Measurements from ENCODE around the gene GJB5. TPM values are rescaled to one million over a fixed set of nuclear protein-coding genes. Genes with fewer than 3 reads are reported as not detected.

Gene GJB5
- total RNA-seq, 3 donors from 2014 or later (not counting 1 experiment from before 2014, with no cell fraction given): not detected

DNA sequence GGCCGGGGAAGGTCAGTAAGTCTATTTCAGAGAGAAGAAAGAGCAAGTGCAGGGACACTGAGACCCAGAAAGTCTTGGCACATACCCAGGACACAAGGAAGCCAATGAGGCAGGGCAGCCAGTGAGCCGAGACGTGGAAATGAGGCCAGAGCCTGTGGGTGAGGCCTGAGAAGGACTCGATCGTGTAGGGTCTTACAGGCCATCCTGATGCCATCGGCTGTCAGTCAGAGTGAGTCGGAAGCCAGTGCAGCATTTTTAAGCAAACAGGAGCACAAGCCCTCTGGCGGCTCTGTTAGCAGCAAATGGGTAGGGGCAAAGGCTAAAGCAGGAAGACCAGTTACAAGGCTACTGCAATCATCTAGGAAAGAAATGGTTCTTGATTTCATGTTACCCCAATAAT, 20.1 kb downstream of the GJB5 start:
- DNase-seq (no peak), ATAC-seq (no peak)
- Mint-ChIP-seq H3K36me3 (no peaks in the 10 kb centered on the region), H3K9me3 (no peaks in the 10 kb centered on the region), H3K27ac (no peak overlapping the region), H3K4me3 (no peak overlapping the region), H3K27me3 (ENCODE audit: low read depth in 2 of 2) (peaks cover 25 to 27% of the 10 kb centered on the region in 2 donors), H3K4me1 (no peaks in the 10 kb centered on the region)
- no peak overlapping the region for H3K27ac ChIP-seq (ENCODE audit: low read length)
- no peak overlapping the region for H3K4me3 ChIP-seq (ENCODE audit: low read length)
- TF ChIP-seq, protein P1, sequence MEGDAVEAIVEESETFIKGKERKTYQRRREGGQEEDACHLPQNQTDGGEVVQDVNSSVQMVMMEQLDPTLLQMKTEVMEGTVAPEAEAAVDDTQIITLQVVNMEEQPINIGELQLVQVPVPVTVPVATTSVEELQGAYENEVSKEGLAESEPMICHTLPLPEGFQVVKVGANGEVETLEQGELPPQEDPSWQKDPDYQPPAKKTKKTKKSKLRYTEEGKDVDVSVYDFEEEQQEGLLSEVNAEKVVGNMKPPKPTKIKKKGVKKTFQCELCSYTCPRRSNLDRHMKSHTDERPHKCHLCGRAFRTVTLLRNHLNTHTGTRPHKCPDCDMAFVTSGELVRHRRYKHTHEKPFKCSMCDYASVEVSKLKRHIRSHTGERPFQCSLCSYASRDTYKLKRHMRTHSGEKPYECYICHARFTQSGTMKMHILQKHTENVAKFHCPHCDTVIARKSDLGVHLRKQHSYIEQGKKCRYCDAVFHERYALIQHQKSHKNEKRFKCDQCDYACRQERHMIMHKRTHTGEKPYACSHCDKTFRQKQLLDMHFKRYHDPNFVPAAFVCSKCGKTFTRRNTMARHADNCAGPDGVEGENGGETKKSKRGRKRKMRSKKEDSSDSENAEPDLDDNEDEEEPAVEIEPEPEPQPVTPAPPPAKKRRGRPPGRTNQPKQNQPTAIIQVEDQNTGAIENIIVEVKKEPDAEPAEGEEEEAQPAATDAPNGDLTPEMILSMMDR (IDR thresholded peaks at IDR 0.05): no peak
- no peaks in the 10 kb centered on the region for H3K36me3 ChIP-seq (ENCODE audit: control insufficient read depth, insufficient read depth, low read length)
- intact Hi-C loops (cut with micrococcal nuclease): no loop called here
- peaks cover 4% of the 10 kb centered on the region for H3K27me3 ChIP-seq (ENCODE audit: control insufficient read depth, insufficient read depth, low read length)
- WGBS (ENCODE audit: insufficient coverage): 90% methylated on average over 8 of the region's 8 CpGs
- no peaks in the 10 kb centered on the region for H3K9me3 ChIP-seq (ENCODE audit: control insufficient read depth, insufficient read depth, low read length)
- H3K4me1 ChIP-seq (ENCODE audit: control insufficient read depth, insufficient read depth, low read length): no peaks in the 10 kb centered on the region

DNA sequence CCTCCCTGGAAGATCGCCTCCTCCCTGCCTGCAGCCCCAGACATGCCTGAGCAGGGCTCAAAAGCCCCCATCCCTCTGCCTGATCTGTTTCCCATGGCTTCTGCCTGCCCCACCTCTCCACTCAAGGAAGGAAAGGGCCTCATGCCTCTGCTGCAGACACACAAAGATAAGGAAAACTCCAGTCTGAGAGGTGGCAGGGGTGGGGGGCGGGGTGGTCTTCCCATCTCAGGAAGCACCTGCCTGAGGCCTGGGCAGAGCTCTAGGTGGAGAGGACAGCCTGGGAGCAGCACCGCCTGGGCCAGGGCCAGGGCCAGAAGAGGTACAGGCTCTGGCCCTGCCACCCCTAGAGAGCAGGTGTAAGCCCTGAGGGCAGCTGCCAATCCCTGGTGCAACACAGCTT, 22.1 kb downstream of the GJB5 start:
- no peaks in the 10 kb centered on the region for H3K9me3 Mint-ChIP-seq
- Histone ChIP-seq H3K4me3 (ENCODE audit: low read length) (no peak overlapping the region), H3K9me3 (ENCODE audit: control insufficient read depth, insufficient read depth, low read length) (no peaks in the 10 kb centered on the region), H3K4me1 (ENCODE audit: control insufficient read depth, insufficient read depth, low read length) (peaks cover 6% of the 10 kb centered on the region), H3K36me3 (ENCODE audit: control insufficient read depth, insufficient read depth, low read length) (no peaks in the 10 kb centered on the region), H3K27ac (ENCODE audit: low read length) (no peak overlapping the region), H3K27me3 (ENCODE audit: control insufficient read depth, insufficient read depth, low read length) (peaks cover 6% of the 10 kb centered on the region)
- no peaks in the 10 kb centered on the region for H3K36me3 Mint-ChIP-seq
- H3K4me1 Mint-ChIP-seq: no peaks in the 10 kb centered on the region
- 35% methylated on average over 3 of the region's 3 CpGs for WGBS (ENCODE audit: insufficient coverage)
- intact Hi-C loops (cut with micrococcal nuclease): no loop called here
- H3K4me3 Mint-ChIP-seq: no peak overlapping the region
- no peak for ATAC-seq
- H3K27me3 Mint-ChIP-seq (ENCODE audit: low read depth in 2 of 2): peaks cover 29 to 34% of the 10 kb centered on the region in 2 donors
- DNase-seq: no peak
- no peak overlapping the region for H3K27ac Mint-ChIP-seq
- TF ChIP-seq, protein P1 (IDR thresholded peaks at IDR 0.05): no peak

DNA sequence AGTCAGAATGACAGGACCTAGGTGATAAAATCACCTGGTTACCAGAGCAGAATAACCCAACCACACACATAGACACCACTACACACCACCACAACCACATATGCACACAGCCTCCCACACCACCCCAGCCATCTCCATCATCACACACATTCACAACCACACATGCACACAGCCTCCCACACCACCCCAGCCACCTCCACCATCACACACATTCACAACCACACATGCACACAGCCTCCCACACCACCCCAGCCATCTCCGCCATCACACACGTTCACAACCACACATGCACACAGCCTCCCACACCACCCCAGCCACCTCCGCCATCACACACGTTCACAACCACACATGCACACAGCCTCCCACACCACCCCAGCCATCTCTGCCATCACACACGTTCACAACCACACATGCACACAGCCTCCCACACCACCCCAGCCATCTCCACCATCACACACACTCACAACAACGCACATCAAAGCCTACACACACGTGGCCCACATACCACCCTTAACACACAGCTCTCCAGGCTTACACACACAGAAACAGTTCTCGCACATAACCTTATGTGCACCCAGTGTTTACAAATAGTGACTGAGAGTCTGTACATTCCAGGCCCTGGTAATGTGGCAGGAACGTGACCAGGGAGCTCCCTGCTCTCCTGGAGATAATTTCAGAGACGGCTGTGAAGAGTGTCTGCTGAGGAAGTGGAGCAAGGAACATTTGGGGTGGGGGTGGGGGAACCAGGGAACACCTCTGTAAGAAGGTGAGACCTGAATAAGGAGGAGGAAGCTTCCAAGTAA, 22.9 kb downstream of the GJB5 start:
- no peak for DNase-seq
- Mint-ChIP-seq H3K4me3 (no peak overlapping the region), H3K9me3 (no peaks in the 10 kb centered on the region), H3K4me1 (no peaks in the 10 kb centered on the region), H3K27me3 (ENCODE audit: low read depth in 2 of 2) (peaks cover 35 to 42% of the 10 kb centered on the region in 2 donors), H3K36me3 (no peaks in the 10 kb centered on the region), H3K27ac (no peak overlapping the region)
- H3K4me1 ChIP-seq (ENCODE audit: control insufficient read depth, insufficient read depth, low read length): peaks cover 9% of the 10 kb centered on the region
- H3K27ac ChIP-seq (ENCODE audit: low read length): no peak overlapping the region
- intact Hi-C loops (cut with micrococcal nuclease): no loop called here
- 51% methylated on average over 9 of the region's 10 CpGs for WGBS (ENCODE audit: insufficient coverage)
- H3K9me3 ChIP-seq (ENCODE audit: control insufficient read depth, insufficient read depth, low read length): no peaks in the 10 kb centered on the region
- H3K27me3 ChIP-seq (ENCODE audit: control insufficient read depth, insufficient read depth, low read length): peaks cover 14% of the 10 kb centered on the region
- no peak for ATAC-seq
- H3K36me3 ChIP-seq (ENCODE audit: control insufficient read depth, insufficient read depth, low read length): no peaks in the 10 kb centered on the region
- TF ChIP-seq, protein P1 (IDR thresholded peaks at IDR 0.05): no peak
- H3K4me3 ChIP-seq (ENCODE audit: low read length): no peak overlapping the region

DNA sequence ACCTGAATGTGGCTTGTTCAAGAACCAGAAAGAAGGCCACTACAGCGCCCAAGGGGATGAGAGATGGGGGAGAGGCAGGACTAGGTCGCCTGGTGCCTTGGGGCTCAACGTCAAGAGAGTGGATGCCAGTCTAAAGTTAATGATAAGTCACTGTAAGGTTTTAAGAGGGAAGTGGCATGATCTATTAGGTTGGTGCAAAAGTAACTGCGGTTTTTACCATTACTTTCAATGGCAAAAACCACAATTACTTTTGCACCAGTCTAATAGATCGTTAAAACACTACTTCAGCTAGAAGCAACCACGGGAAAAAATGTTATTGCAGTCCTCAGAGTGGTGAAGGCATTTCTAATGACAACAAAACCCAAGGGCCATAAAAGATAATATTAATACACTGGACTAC, 23.5 kb downstream of the GJB5 start:
- H3K27me3 Mint-ChIP-seq (ENCODE audit: low read depth in 2 of 2): peaks cover 40 to 48% of the 10 kb centered on the region in 2 donors
- H3K27ac Mint-ChIP-seq: no peak overlapping the region
- H3K36me3 Mint-ChIP-seq: no peaks in the 10 kb centered on the region
- H3K9me3 Mint-ChIP-seq: no peaks in the 10 kb centered on the region
- TF ChIP-seq, protein P1 (IDR thresholded peaks at IDR 0.05): no peak
- H3K4me1 Mint-ChIP-seq: no peaks in the 10 kb centered on the region
- no peak overlapping the region for H3K4me3 Mint-ChIP-seq
- Histone ChIP-seq H3K4me1 (ENCODE audit: control insufficient read depth, insufficient read depth, low read length) (peaks cover 9% of the 10 kb centered on the region), H3K36me3 (ENCODE audit: control insufficient read depth, insufficient read depth, low read length) (no peaks in the 10 kb centered on the region), H3K9me3 (ENCODE audit: control insufficient read depth, insufficient read depth, low read length) (no peaks in the 10 kb centered on the region), H3K4me3 (ENCODE audit: low read length) (no peak overlapping the region), H3K27ac (ENCODE audit: low read length) (no peak overlapping the region), H3K27me3 (ENCODE audit: control insufficient read depth, insufficient read depth, low read length) (peaks cover 14% of the 10 kb centered on the region)
- DNase-seq (no peak), ATAC-seq (no peak)
- 75% methylated on average over 6 of the region's 6 CpGs for WGBS (ENCODE audit: insufficient coverage)
- intact Hi-C loops (cut with micrococcal nuclease): no loop called here

Data from natural killer cell (primary cell).